GM12878 (cell line): ENCODE measurements around the gene ZNF480. TPM values are rescaled to one million over a fixed set of nuclear protein-coding genes. Genes with fewer than 3 reads are reported as not detected.

ENCODE experiments used
- ATAC-seq: fragments of 200-7000 bp; cut with Tn5 transposase; 3 replicates; pipeline ENCODE4 v1.9.1; 2020; ENCODE audit warnings: mild to moderate bottlenecking, moderate library complexity
- BruUV-seq: library from RNA; stranded (reverse); fragments of 400-500 nt; replicated peaks from 2 replicates; lab custom pipeline; 2021; lab: Mats Ljungman, UMichigan
- CTCF ChIA-PET: fragments of 300-600 bp; sonication (Branson Sonifier 250); formaldehyde crosslinking; extraction: SDS; loops from one replicate; lab custom pipeline; 2021; ENCODE audit warnings: inconsistent platforms; lab: Yijun Ruan, JAX
- POLR2A ChIA-PET: fragments of 350-600 bp; formaldehyde crosslinking; extraction: SDS; loops from one replicate; lab custom pipeline; 2021; ENCODE audit warnings: inconsistent platforms; lab: Charles Lee
- RAD21 ChIA-PET: fragments of 300-600 bp; sonication (Branson Sonifier 250); formaldehyde crosslinking; loops from one replicate; lab custom pipeline; 2023; ENCODE audit warnings: antibody characterized with exemption; ENCODE audit not compliant: unreplicated experiment; lab: Charles Lee
- SMC1A ChIA-PET: fragments of 300-600 bp; sonication (Branson Sonifier 250); formaldehyde crosslinking; loops from one replicate; lab custom pipeline; 2023; ENCODE audit not compliant: unreplicated experiment, uncharacterized antibody; lab: Charles Lee
- DNase-seq: peaks from one replicate; pipeline ENCODE4 v3.0.0-alpha.2; 2011; ENCODE audit warnings: low read depth, low spot score
- FAIRE-seq: peaks from 3 replicates; lab custom pipeline; 2011; peaks lifted over from hg19 to GRCh38; lab: Jason Lieb, UNC
- H2AFZ ChIP-seq: 2 replicates; pipeline ENCODE4 v1.6.0; 2011; ENCODE audit warnings: low read depth, low read length, control low read depth; ENCODE audit not compliant: control insufficient read depth
- H3K27ac ChIP-seq: 2 replicates; pipeline ENCODE4 v1.5.1; 2011; ENCODE audit warnings: control low read depth; ENCODE audit not compliant: control insufficient read depth, insufficient read depth
- H3K27me3 ChIP-seq, 2 experiments: replicated peaks in 1 of 2; 2 replicates each; pipeline versions ENCODE4 v1.6.0 to v1.6.1; 2011; ENCODE audit warnings: low read length in 1 of 2; ENCODE audit not compliant: control insufficient read depth in 2 of 2, insufficient read depth in 2 of 2
- H3K36me3 ChIP-seq, 2 experiments: 2 replicates each; pipeline ENCODE4 v1.5.1; 2011; ENCODE audit warnings: low read length in 1 of 2; ENCODE audit not compliant: control insufficient read depth in 2 of 2, insufficient read depth in 2 of 2
- H3K4me1 ChIP-seq: 2 replicates; pipeline ENCODE4 v1.6.1; 2011; ENCODE audit warnings: mild to moderate bottlenecking, low read length, moderate library complexity, mixed read lengths; ENCODE audit not compliant: control insufficient read depth, insufficient read depth
- H3K4me2 ChIP-seq: 2 replicates; pipeline ENCODE4 v1.6.0; 2011; ENCODE audit warnings: control low read depth; ENCODE audit not compliant: control insufficient read depth, insufficient read depth
- H3K4me3 ChIP-seq: fragments of 200-600 bp; sonication (generic); 2 replicates; pipeline ENCODE4 v1.5.1; 2016
- H3K79me2 ChIP-seq: 2 replicates; pipeline ENCODE4 v1.6.0; 2011; ENCODE audit warnings: low read length; ENCODE audit not compliant: control insufficient read depth, insufficient read depth
- H3K9ac ChIP-seq: 2 replicates; pipeline ENCODE4 v1.8.0; 2011; ENCODE audit warnings: low read length, control low read depth, mixed read lengths; ENCODE audit not compliant: control insufficient read depth, insufficient read depth
- H3K9me3 ChIP-seq: replicated peaks from 3 replicates; pipeline ENCODE4 v1.5.1; 2011; ENCODE audit warnings: mild to moderate bottlenecking, low read length; ENCODE audit not compliant: control insufficient read depth, insufficient read depth
- H4K20me1 ChIP-seq: 2 replicates; pipeline ENCODE4 v1.6.0; 2011; ENCODE audit not compliant: control insufficient read depth, insufficient read depth
- ATF2 ChIP-seq: IDR thresholded peaks from 2 replicates; pipeline ENCODE4 v1.6.1; 2012; ENCODE audit warnings: low read length, inconsistent platforms
- CBX5 ChIP-seq: sonication (generic); IDR thresholded peaks from 2 replicates; pipeline ENCODE4 v1.6.1; 2016; ENCODE audit warnings: low read depth, moderate library complexity, mild to moderate bottlenecking, inconsistent platforms
- CTCF ChIP-seq, 3 experiments: IDR thresholded peaks in 2 of 3; conservative IDR thresholded peaks in 1 of 3; 2 replicates each; pipeline ENCODE4 v1.5.1; 2011; ENCODE audit warnings: low read depth in 3 of 3, low read length in 3 of 3, mild to moderate bottlenecking in 3 of 3, control low read depth in 2 of 3, moderate library complexity in 2 of 3, inconsistent platforms in 1 of 3, mixed read lengths in 1 of 3; ENCODE audit not compliant: control insufficient read depth in 2 of 3, insufficient read depth in 1 of 3; ENCODE audit errors: extremely low read depth in 1 of 3
- ETV6 ChIP-seq, 2 experiments: fragments of 450-650 bp in 1 of 2; IDR thresholded peaks in 1 of 2; conservative IDR thresholded peaks in 1 of 2; 2 replicates each; pipeline ENCODE4 v1.6.1; 2014; ENCODE audit warnings: antibody characterized with exemption in 1 of 2, borderline replicate concordance in 1 of 2, low read depth in 1 of 2, mild to moderate bottlenecking in 1 of 2, moderate library complexity in 1 of 2
- GABPA ChIP-seq: IDR thresholded peaks from 2 replicates; pipeline ENCODE4 v1.6.1; 2014; ENCODE audit warnings: antibody characterized with exemption, low read depth, mild to moderate bottlenecking, inconsistent platforms
- HDAC6 ChIP-seq: fragments of 200-600 bp; sonication (generic); IDR thresholded peaks from one replicate; pipeline ENCODE4 v1.8.0; 2017; ENCODE audit warnings: antibody characterized with exemption; ENCODE audit not compliant: unreplicated experiment
- IKZF1 ChIP-seq: fragments of 450-650 bp; conservative IDR thresholded peaks from 2 replicates; pipeline ENCODE4 v1.6.1; 2017; ENCODE audit warnings: antibody characterized with exemption, mild to moderate bottlenecking
- JUNB ChIP-seq: IDR thresholded peaks from 2 replicates; pipeline ENCODE4 v1.6.1; 2016; ENCODE audit warnings: antibody characterized with exemption, mild to moderate bottlenecking
- JUND ChIP-seq: IDR thresholded peaks from 2 replicates; pipeline ENCODE4 v1.6.1; 2012; ENCODE audit warnings: low read depth, mild to moderate bottlenecking, low read length, improper control_type of control experiment, moderate library complexity
- MLLT1 ChIP-seq: fragments of 450-650 bp; IDR thresholded peaks from 2 replicates; pipeline ENCODE4 v1.6.1; 2016; ENCODE audit warnings: mild to moderate bottlenecking
- MTA3 ChIP-seq: IDR thresholded peaks from 2 replicates; pipeline ENCODE4 v1.6.1; 2012; ENCODE audit warnings: low read length, inconsistent platforms, borderline replicate concordance
- NKRF ChIP-seq: fragments of 450-650 bp; conservative IDR thresholded peaks from 2 replicates; pipeline ENCODE4 v1.6.1; 2017; ENCODE audit warnings: mild to moderate bottlenecking, moderate library complexity
- NR2C2 ChIP-seq: IDR thresholded peaks from 2 replicates; pipeline ENCODE4 v1.6.1; 2011; ENCODE audit warnings: borderline replicate concordance, low read depth; ENCODE audit not compliant: control insufficient read depth, insufficient read length
- POU2F2 ChIP-seq: IDR thresholded peaks from 3 replicates; pipeline ENCODE4 v1.6.1; 2011; ENCODE audit warnings: low read depth, mild to moderate bottlenecking, low read length, borderline replicate concordance
- TAF1 ChIP-seq: IDR thresholded peaks from 2 replicates; pipeline ENCODE4 v1.6.1; 2011; ENCODE audit warnings: mild to moderate bottlenecking, low read depth, low read length, borderline replicate concordance
- ZBED1 ChIP-seq: IDR thresholded peaks from 2 replicates; pipeline ENCODE4 v1.6.1; 2016; ENCODE audit warnings: borderline replicate concordance
- ZSCAN29 ChIP-seq: fragments of 450-650 bp; IDR thresholded peaks from 2 replicates; pipeline ENCODE4 v1.6.1; 2017; ENCODE audit warnings: mild to moderate bottlenecking, moderate library complexity
- WGBS: methylation state at CpG from one replicate; pipeline ENCODE4 v1.1.6; 2016; ENCODE audit warnings: low lambda C conversion rate; ENCODE audit not compliant: insufficient replicate concordance, insufficient coverage; ENCODE audit errors: missing lambda C conversion rate; 5-methylcytosine and 5-hydroxymethylcytosine counted together
- in situ Hi-C: fragments of 300-500 bp; cut with MboI; formaldehyde crosslinking; loops from 9 replicates; pipeline ENCODE4 v1.14.3; 2018; ENCODE audit warnings: mixed read lengths
- intact Hi-C: fragments of 100-400 bp; cut with micrococcal nuclease; formaldehyde crosslinking; loops from one replicate; pipeline ENCODE4 v1.14.2; 2022; ENCODE audit not compliant: unreplicated experiment
- polyA plus RNA-seq, 11 experiments: library from polyadenylated mRNA; depleted of rRNA in 4 of 11; unstranded in 6 of 11; stranded (reverse) in 5 of 11; fragments of >200 nt; fragmentation: Nextera tagmentation in 4 of 11; fragmentation: Illumina TruSeq in 1 of 11; extraction: Ambion mirVana in 4 of 11; extraction: Trizol in 1 of 11; gene quantifications; 1 replicate in 1 of 11; 2 replicates in 10 of 11; pipeline versions ENCODE4 v1.2.1 to v1.2.3, GENCODE V29; 2011 to 2016; ENCODE audit warnings: inconsistent platforms in 2 of 11, missing spikeins in 2 of 11, low read depth in 1 of 11
- total RNA-seq, 4 experiments: library from RNA; depleted of rRNA in 3 of 4; stranded (reverse); fragments of >200 nt in 3 of 4; fragmentation: Illumina TruSeq in 1 of 4; extraction: Trizol in 1 of 4; gene quantifications; 2 replicates each; pipeline versions ENCODE4 v1.2.1 to v1.2.3, GENCODE V29; 2013 to 2021

ZNF480 gene
- total and polyA plus RNA-seq, 10 of the 15 experiments (the other 5 are each of a cell fraction or from before 2014, with no cell fraction given) = 6.6 to 26.5 (median 16.8) TPM

GRCh38 chr19:52297601-52298364, 814 bp downstream of the ZNF480 start:
- WGBS = 44% methylated on average over 18 of the region's 18 CpGs
- no TSS peak for BruUV-seq
- POLR2A ChIA-PET = no interaction called here
- TF ChIP-seq ATF2 = no peak
- no peak for TF ChIP-seq NR2C2
- no peak for TF ChIP-seq JUND
- 0 out of 2 replicates have a peak, but pooled peaks have one; percentile 19 for TF ChIP-seq ZBED1
- TF ChIP-seq HDAC6 = no peak
- TF ChIP-seq JUNB = no peak
- TF ChIP-seq TAF1 = no peak
- no peak for TF ChIP-seq ZSCAN29
- no peak for TF ChIP-seq ETV6 (conservative IDR thresholded peaks at IDR 0.05 in 1 of 2, IDR thresholded peaks at IDR 0.05 in 1 of 2; ENCODE audit: borderline replicate concordance in 1 of 2, low read depth in 1 of 2)
- no peak for TF ChIP-seq GABPA
- no peak for TF ChIP-seq CBX5
- peak; percentile 43; the same call in 1 of the 2 replicates for TF ChIP-seq IKZF1
- TF ChIP-seq CTCF (IDR thresholded peaks at IDR 0.05 in 2 of 3, conservative IDR thresholded peaks at IDR 0.05 in 1 of 3; ENCODE audit: control insufficient read depth in 2 of 3, extremely low read depth in 1 of 3, insufficient read depth in 1 of 3, low read depth in 3 of 3, low read length in 3 of 3) = no peak
- TF ChIP-seq MTA3 = no peak
- TF ChIP-seq POU2F2 = no peak
- 0 out of 2 replicates have a peak, but pooled peaks have one; percentile 2 for TF ChIP-seq NKRF
- 0 out of 2 replicates have a peak, but pooled peaks have one; percentile 37 for TF ChIP-seq MLLT1

More at GRCh38 chr19:52297601-52298364, 814 bp downstream of the ZNF480 start:
- Histone ChIP-seq H3K4me2 (peak overlapping the region; percentile 40), H3K4me1 (no peaks in the 10 kb centered on the region), H3K27me3 (no peaks in the 10 kb centered on the region), H4K20me1 (no peaks in the 10 kb centered on the region), H3K36me3 (peaks cover 6 to 21% of the 10 kb centered on the region in 2 experiments), H2AFZ (peak overlapping the region; percentile 86), H3K9ac (peak overlapping the region; percentile 99), H3K9me3 (peaks cover 28% of the 10 kb centered on the region; the same call in 2 of the 3 replicates), H3K27ac (peak overlapping the region; percentile 96), H3K79me2 (peaks cover 11% of the 10 kb centered on the region), H3K4me3 (peak overlapping the region; percentile 95)
- ATAC-seq (peak; percentile 66), DNase-seq (no peak), FAIRE-seq (no peak)
- intact Hi-C loops = no loop called here
- SMC1A ChIA-PET = no interaction called here
- in situ Hi-C loops = no loop called here
- CTCF ChIA-PET = no interaction called here
- RAD21 ChIA-PET = no interaction called here
